Measurements from ENCODE around the gene SKOR1.
A peak's percentile ranks its signal among the peaks of the same experiment; 100 is the strongest.

Gene SKOR1

GRCh38 chr15:67832897-67833709 is 7.8 kb downstream of the SKOR1 start:
- no peak for DNase-seq (ENCODE audit: low read depth in 2 of 3, low spot score in 2 of 3)

- no peak for DNase-seq (ENCODE audit: low read depth in 2 of 3, low spot score in 2 of 3)
Measured at GRCh38 chr15:67833710-67834511, 8.6 kb downstream of the SKOR1 start.

- DNase-seq (ENCODE audit: low read depth in 2 of 3, low spot score in 2 of 3) = no peak
Measured at GRCh38 chr15:67834581-67835296, 9.4 kb downstream of the SKOR1 start.

- no peak for DNase-seq (ENCODE audit: low read depth in 2 of 3, low spot score in 2 of 3)
Measured at GRCh38 chr15:67835297-67836133, 10.2 kb downstream of the SKOR1 start.

DNA sequence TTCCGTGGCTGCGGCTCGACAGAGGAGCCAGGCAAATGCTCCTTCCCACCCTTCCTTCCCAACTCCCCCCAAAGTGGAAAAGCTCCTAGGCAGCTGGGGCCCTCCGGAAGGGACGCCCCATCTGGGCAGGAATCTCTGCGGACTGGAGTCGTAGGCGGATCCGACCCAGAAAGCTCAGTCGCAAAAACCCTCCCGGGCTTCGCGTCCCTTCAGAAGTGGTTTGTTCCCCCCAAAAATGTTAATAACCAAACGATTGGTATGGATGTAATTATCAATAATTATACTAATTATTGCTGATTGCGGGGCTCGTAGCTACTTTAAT is 10.8 kb downstream of the SKOR1 start:
- no peak for DNase-seq (ENCODE audit: low read depth in 2 of 3, low spot score in 2 of 3)

- no peak for DNase-seq (ENCODE audit: low read depth in 2 of 3, low spot score in 2 of 3)
Measured at GRCh38 chr15:67836477-67836876, 11.2 kb downstream of the SKOR1 start.

DNA sequence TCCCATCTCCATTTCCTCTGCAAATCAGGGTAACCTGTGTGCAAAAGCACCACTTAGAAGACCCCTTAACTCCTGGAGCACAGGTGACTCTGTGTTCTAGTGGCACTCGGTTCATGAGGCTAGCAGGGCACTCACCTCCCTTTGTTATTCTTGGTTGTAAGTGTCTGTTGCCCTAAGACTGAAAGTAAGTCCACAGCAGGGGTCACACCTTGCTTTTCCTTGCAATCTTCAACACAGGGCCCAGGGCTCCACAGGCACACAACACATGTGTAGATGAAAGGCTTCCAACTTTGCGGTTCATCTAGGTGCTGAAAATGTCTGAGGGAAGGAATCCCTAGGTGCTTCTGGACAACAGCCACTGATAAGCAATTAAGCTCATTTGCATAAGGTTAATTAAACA is 11.6 kb downstream of the SKOR1 start:
- DNase-seq (ENCODE audit: low read depth in 2 of 3, low spot score in 2 of 3) = no peak

DNA sequence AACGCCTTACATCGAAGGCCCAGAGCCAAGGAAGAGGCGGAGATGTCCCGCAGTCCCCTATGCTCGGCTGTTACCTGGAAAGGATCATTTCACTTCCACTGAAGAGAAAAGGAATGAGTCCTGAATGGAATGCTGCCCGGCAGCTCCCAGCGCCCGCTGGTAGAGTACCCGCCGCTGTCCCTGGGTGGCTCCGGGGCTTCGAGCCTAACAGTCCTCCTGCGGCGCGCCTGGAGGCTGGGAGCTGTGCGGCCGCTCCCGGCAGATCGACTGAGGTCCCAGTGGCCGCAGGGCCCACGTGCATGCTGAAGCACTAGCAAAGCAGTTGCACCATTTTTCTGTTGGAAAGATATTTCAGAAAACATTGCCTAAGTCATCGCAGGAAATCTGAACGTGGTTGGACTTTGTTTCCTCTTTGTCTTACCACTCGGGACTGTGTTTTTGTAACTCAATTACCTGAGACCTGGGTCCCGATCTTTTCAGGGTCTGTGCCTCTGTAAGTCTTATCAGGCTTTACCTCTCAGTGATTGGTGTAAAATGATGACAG is 13.6 kb downstream of the SKOR1 start:
- no peak for DNase-seq (ENCODE audit: low read depth in 2 of 3, low spot score in 2 of 3)

- DNase-seq (ENCODE audit: low read depth in 2 of 3, low spot score in 2 of 3) = no peak
Measured at GRCh38 chr15:67839499-67839928, 14.2 kb downstream of the SKOR1 start.

DNA sequence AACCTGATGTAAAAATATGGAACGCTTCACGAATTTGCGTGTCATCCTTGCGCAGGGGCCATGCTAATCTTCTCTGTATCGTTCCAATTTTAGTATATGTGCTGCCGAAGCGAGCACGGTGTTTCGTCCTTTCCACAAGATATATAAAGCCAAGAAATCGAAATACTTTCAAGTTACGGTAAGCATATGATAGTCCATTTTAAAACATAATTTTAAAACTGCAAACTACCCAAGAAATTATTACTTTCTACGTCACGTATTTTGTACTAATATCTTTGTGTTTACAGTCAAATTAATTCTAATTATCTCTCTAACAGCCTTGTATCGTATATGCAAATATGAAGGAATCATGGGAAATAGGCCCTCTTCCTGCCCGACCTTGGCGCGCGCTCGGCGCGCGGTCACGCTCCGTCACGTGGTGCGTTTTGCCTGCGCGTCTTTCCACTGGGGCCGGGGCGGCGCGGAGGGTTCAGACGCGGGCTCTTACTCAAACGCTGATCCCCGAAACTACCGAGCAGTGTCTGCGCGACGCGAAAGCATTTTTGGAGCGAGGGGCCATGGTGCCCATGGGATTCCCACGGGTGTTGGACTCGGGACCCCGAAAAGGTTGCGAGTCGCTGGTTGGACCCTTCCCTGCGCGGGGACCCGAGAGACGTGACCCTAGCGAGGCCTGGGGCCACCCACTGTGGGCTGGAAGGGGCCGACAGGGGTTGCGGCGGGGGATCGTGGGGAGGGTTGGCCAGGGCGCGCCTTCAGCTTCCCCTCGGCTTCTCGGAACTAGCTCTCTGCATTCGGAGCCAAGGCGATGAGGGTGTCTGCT is 14.8 kb downstream of the SKOR1 start, which contains the start of gene RNU6-1:
RNU6-1 (minus strand) TSS at position 117 of the 820 bp plus-strand sequence.
- peak; percentile 86 to 87 (median 86) for DNase-seq (ENCODE audit: low read depth in 2 of 3, low spot score in 2 of 3)

DNA sequence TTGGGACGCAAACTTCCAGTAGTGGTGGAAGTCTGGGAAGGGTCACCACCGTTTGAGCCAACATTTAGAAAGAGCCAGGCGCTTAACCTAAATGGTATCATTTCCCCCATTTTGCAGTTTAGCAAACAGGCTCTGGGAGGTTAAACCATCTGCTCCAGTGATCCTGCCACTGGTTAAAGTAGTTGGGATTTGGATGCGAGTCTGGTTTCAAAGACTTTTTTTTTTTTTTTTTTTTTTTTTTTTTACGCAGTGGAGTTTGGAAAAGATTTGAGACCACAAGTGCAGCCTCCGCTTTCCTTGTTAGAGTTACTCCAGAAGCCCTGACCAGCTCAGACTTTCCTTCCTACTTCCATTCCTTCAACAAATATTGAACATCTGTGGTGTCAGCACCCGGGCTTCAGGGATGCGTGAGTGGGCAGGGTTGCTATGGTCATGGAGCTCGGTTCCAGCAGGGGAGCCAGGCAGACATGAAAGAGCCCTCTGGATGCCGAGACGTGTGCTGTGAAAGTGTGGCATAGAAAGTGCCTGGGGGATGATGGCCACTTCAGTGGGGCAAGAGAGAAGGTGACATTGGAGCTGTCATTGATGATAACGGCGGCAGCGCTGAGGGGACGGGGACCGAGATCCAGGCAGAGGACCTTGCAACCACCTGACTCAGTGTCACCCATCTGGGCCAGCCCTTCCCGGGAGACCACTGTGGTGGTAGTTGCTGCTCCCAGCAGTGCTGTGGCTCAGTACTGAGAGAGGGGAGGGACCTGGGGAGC is 15.6 kb downstream of the SKOR1 start:
- no peak for DNase-seq (ENCODE audit: low read depth in 2 of 3, low spot score in 2 of 3)

GRCh38 chr15:67841513-67841762 is 16.1 kb downstream of the SKOR1 start:
- DNase-seq (ENCODE audit: low read depth in 2 of 3, low spot score in 2 of 3) = no peak

- DNase-seq (ENCODE audit: low read depth in 2 of 3, low spot score in 2 of 3) = no peak
Measured at GRCh38 chr15:67843092-67843501, 17.8 kb downstream of the SKOR1 start.

GRCh38 chr15:67843571-67844387 is 18.5 kb downstream of the SKOR1 start:
- no peak for DNase-seq (ENCODE audit: low read depth in 2 of 3, low spot score in 2 of 3)

DNA sequence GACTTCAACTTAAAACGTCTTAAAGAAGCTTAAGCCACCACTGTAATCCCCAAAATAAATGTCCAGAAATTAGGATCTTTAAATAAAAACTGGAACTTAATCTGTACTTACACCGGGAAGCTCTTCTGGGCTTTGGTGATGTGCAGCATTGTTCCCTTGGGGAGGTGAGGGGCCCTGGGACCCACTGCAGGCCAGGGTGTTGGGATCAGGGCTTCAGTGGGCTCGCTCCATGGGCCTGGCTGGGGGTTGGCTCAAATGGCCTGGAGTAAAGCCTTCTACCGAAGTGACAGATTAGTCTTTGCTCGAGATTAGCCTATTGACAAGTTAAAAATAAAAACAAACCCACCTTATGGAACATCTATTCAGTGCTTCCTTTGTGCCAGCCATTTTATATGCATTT is 20.7 kb downstream of the SKOR1 start:
- DNase-seq (ENCODE audit: low read depth in 2 of 3, low spot score in 2 of 3) = no peak

- DNase-seq (ENCODE audit: low read depth in 2 of 3, low spot score in 2 of 3) = no peak
Measured at GRCh38 chr15:67849538-67849937, 24.2 kb downstream of the SKOR1 start.

- no peak for DNase-seq (ENCODE audit: low read depth in 2 of 3, low spot score in 2 of 3)
Measured at GRCh38 chr15:67850336-67850735, 25.0 kb downstream of the SKOR1 start.

- no peak for DNase-seq (ENCODE audit: low read depth in 2 of 3, low spot score in 2 of 3)
Measured at GRCh38 chr15:67850994-67851571, 25.8 kb downstream of the SKOR1 start.

All from activated CD8-positive, alpha-beta memory T cell treated with anti-CD3 and anti-CD28 coated beads for 48 hours (primary cell).